HEK293 (cell line): ENCODE data around the gene ZNF574.

Source experiments
- BCL11A ChIP-seq: fragments of 450-650 bp; formaldehyde crosslinking; IDR thresholded peaks from 2 replicates; pipeline ENCODE4 v1.5.1; 2016; ENCODE audit warnings: low read depth, missing biosample characterization, missing genetic modification characterization
- HOXD13 ChIP-seq: sonication (generic); formaldehyde crosslinking; IDR thresholded peaks from 2 replicates; pipeline ENCODE4 v1.8.0; 2022; ENCODE audit warnings: missing genetic modification reagents, borderline replicate concordance
- PRDM1 ChIP-seq: fragments of 450-650 bp; formaldehyde crosslinking; IDR thresholded peaks from 2 replicates; pipeline ENCODE4; 2016; ENCODE audit warnings: missing biosample characterization, missing genetic modification characterization
- REST ChIP-seq: fragments of 450-650 bp; formaldehyde crosslinking; IDR thresholded peaks from 2 replicates; pipeline ENCODE4 v1.5.1; 2016; ENCODE audit warnings: missing biosample characterization, missing genetic modification characterization
- TCF7L2 ChIP-seq: IDR thresholded peaks from 2 replicates; pipeline ENCODE4 v1.6.1; 2011; ENCODE audit warnings: low read depth, mild to moderate bottlenecking, inconsistent platforms, low read length, moderate library complexity, borderline replicate concordance
- YY1 ChIP-seq: fragments of 450-650 bp; formaldehyde crosslinking; IDR thresholded peaks from 2 replicates; pipeline ENCODE4 v1.5.1; 2018; ENCODE audit warnings: missing biosample characterization, missing genetic modification characterization
- ZNF10 ChIP-seq: fragments of 450-650 bp; formaldehyde crosslinking; IDR thresholded peaks from 2 replicates; pipeline ENCODE4 v1.5.1; 2017; ENCODE audit warnings: missing biosample characterization, missing genetic modification characterization
- ZNF174 ChIP-seq: fragments of 450-650 bp; formaldehyde crosslinking; IDR thresholded peaks from 2 replicates; pipeline ENCODE4 v1.5.0; 2017; ENCODE audit warnings: missing biosample characterization, mild to moderate bottlenecking, missing genetic modification characterization
- ZNF274 ChIP-seq, 2 experiments: fragments of 200-500 bp in 1 of 2; fragments of 450-650 bp in 1 of 2; sonication (Bioruptor generic) in 1 of 2; formaldehyde crosslinking in 1 of 2; IDR thresholded peaks; 2 replicates each; pipeline versions ENCODE4 v1.5.1 to v1.6.1; 2014 to 2016; ENCODE audit warnings: borderline replicate concordance in 1 of 2, inconsistent platforms in 1 of 2, low read length in 1 of 2, missing biosample characterization in 1 of 2, missing genetic modification characterization in 1 of 2
- ZNF280D ChIP-seq: fragments of 450-650 bp; formaldehyde crosslinking; IDR thresholded peaks from 2 replicates; pipeline ENCODE4 v1.5.1; 2016; ENCODE audit warnings: missing biosample characterization, missing genetic modification characterization
- ZNF426 ChIP-seq: fragments of 450-650 bp; formaldehyde crosslinking; IDR thresholded peaks from 2 replicates; pipeline ENCODE4 v1.5.1; 2017; ENCODE audit warnings: missing biosample characterization, missing genetic modification characterization, mild to moderate bottlenecking, inconsistent platforms, moderate library complexity
- ZNF843 ChIP-seq: fragments of 450-650 bp; formaldehyde crosslinking; IDR thresholded peaks from 2 replicates; pipeline ENCODE4 v1.5.1; 2016; ENCODE audit warnings: missing biosample characterization, missing genetic modification characterization
- TF ChIP-seq, protein P1 (sequence below): fragments of 450-650 bp; formaldehyde crosslinking; IDR thresholded peaks from 2 replicates; pipeline ENCODE4 v1.5.1; 2016; ENCODE audit warnings: missing biosample characterization, missing genetic modification characterization, low read depth
- TF ChIP-seq, protein P2 (sequence below): fragments of 450-650 bp; formaldehyde crosslinking; IDR thresholded peaks from 2 replicates; pipeline ENCODE4 v1.5.1; 2016; ENCODE audit warnings: missing biosample characterization, missing genetic modification characterization

DNA sequence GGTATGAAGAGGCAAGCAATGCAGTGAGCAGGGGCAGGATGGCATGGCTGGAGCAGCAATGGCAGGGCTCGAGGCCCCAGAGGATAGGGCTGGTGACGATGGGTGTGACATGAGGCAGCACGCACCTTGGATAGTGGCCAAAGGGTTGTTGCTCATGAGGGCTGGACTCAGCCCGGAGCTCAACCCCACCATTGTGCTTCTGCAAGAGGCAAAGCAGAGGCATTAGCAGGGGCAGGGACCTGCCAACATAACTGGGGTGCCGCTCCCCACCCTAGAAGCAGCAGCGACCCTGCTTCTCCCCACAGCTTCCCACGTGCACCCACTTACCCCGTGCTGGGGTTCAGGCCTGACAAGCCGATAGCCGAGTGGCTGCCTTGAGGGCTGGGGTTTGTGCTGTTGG lies 15.8 kb downstream of the ZNF574 start:
- TF ChIP-seq ZNF10 (tag by site-specific recombination) (no peak), ZNF174 (tag by site-specific recombination) (no peak), TCF7L2 (no peak), ZNF843 (tag by site-specific recombination) (no peak), HOXD13 (CRISPR knock-in tag) (no peak), ZNF280D (tag by site-specific recombination) (no peak), ZNF426 (tag by site-specific recombination) (no peak), PRDM1 (tag by site-specific recombination) (no peak), ZNF274 (IDR thresholded peaks at IDR 0.05; ENCODE audit: low read length) (no peak), ZNF274 (tag by site-specific recombination; IDR thresholded peaks at IDR 0.05; ENCODE audit: borderline replicate concordance) (no peak), YY1 (tag by site-specific recombination) (no peak), REST (no peak), BCL11A (tag by site-specific recombination) (no peak)
- TF ChIP-seq, protein P1, sequence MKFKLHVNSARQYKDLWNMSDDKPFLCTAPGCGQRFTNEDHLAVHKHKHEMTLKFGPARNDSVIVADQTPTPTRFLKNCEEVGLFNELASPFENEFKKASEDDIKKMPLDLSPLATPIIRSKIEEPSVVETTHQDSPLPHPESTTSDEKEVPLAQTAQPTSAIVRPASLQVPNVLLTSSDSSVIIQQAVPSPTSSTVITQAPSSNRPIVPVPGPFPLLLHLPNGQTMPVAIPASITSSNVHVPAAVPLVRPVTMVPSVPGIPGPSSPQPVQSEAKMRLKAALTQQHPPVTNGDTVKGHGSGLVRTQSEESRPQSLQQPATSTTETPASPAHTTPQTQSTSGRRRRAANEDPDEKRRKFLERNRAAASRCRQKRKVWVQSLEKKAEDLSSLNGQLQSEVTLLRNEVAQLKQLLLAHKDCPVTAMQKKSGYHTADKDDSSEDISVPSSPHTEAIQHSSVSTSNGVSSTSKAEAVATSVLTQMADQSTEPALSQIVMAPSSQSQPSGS (tag by site-specific recombination), result no peak
- TF ChIP-seq, protein P2, sequence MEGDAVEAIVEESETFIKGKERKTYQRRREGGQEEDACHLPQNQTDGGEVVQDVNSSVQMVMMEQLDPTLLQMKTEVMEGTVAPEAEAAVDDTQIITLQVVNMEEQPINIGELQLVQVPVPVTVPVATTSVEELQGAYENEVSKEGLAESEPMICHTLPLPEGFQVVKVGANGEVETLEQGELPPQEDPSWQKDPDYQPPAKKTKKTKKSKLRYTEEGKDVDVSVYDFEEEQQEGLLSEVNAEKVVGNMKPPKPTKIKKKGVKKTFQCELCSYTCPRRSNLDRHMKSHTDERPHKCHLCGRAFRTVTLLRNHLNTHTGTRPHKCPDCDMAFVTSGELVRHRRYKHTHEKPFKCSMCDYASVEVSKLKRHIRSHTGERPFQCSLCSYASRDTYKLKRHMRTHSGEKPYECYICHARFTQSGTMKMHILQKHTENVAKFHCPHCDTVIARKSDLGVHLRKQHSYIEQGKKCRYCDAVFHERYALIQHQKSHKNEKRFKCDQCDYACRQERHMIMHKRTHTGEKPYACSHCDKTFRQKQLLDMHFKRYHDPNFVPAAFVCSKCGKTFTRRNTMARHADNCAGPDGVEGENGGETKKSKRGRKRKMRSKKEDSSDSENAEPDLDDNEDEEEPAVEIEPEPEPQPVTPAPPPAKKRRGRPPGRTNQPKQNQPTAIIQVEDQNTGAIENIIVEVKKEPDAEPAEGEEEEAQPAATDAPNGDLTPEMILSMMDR, result no peak
